GM12874 (cell line): ENCODE measurements around the gene CELF4.

ENCODE experiments used
- CTCF ChIP-seq: IDR thresholded peaks from 2 replicates; pipeline ENCODE4 v1.5.1; 2011; ENCODE audit warnings: low read depth, mild to moderate bottlenecking, control low read depth, low read length, moderate library complexity; ENCODE audit not compliant: insufficient read depth

Gene CELF4

GRCh38 chr18:37282386-37283037 lies 283.1 kb downstream of the CELF4 start:
- peak; percentile 45 for TF ChIP-seq CTCF

GRCh38 chr18:37280701-37281393 lies 284.8 kb downstream of the CELF4 start:
- TF ChIP-seq CTCF = no peak

- no peak for TF ChIP-seq CTCF
Observed at GRCh38 chr18:37277804-37278203, 287.8 kb downstream of the CELF4 start.

DNA sequence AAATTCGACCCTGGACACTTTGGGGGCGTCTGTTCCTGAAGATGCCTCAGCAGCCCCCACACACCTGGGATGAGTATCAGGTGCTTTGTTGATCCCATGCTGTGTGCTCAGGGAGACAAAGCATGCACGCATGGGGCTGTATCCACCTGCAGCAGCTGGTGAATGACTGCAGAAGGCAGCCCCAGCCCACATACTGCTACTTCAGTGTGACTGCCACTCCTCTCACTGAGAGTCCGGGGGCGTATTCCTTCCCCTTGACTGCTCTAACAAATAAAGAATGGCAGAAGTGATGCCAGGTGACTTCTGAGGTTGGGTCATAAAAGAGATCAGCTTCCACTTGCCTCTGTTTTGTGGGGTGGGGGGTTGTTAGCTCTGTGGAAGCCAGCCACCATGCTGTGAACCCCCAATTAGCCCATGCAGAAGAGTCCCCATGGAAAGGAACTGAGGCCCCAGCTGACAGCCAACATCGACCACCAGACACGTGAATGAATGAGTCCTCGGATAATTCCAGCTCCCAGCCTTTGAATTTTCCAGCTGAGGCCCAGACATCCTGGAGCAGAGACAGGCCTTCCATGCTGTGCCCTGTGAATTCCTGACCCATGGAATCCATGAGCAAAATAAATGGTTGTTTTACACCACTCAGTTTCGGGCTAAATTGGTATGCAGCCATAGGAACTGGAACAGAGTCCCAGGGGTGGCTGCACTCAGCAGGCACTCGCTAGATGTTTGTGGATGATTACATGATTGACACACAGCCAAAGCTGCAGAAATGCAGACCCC lies 289.3 kb downstream of the CELF4 start:
- no peak for TF ChIP-seq CTCF

DNA sequence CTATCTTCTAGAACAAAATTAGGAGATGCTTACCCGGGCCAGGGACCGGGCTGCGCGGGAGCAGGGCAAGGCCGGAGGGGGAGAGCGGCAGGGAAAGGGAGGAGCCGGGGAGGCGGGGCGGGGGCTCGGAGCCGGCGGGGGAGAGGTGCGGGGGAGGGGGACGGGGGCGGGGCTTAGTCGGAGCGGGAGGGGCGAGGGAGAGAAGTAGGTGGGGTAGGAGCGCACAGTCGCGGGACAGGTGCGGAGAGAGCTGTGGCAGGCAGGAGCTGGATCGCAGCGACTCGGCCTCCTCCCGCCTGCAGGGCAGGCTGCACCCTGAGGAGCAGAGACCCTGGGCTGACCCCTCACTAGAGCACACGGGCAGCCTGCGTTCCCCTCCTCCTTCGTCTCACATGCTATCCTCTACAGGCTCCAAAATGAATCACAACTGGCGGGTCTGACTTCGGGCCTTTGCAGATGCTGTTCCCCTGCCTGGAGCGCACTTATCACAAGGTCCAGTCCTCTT lies 290.3 kb downstream of the CELF4 start:
- TF ChIP-seq CTCF = no peak

- no peak for TF ChIP-seq CTCF
Observed at GRCh38 chr18:37274309-37275236, 291.0 kb downstream of the CELF4 start.
